ENCODE data around the gene KMO.

KMO gene

GRCh38 chr1:241579434-241579833 is 47.3 kb downstream of the KMO start:
- Histone ChIP-seq H3K9me2 (replicated peaks; ENCODE audit: low read depth, low read length) (no peaks in the 10 kb centered on the region), H3F3A (ENCODE audit: low read depth) (no peaks in the 10 kb centered on the region), H4K20me1 (ENCODE audit: insufficient read depth, low read length, poor library complexity, severe bottlenecking) (no peaks in the 10 kb centered on the region), H2AFZ (ENCODE audit: low read length) (no peak overlapping the region), H3K79me2 (ENCODE audit: insufficient read depth, low read length) (no peaks in the 10 kb centered on the region), H3K27me3 (ENCODE audit: insufficient read depth, low read length, poor library complexity, severe bottlenecking) (no peaks in the 10 kb centered on the region), H3K4me3 (ENCODE audit: low read length, poor library complexity, severe bottlenecking) (no peak overlapping the region), H3K9ac (ENCODE audit: low read depth, low read length, poor library complexity, severe bottlenecking) (no peak overlapping the region), H3K4me1 (ENCODE audit: insufficient read depth, low read length, poor library complexity, severe bottlenecking) (no peaks in the 10 kb centered on the region), H3K36me3 (ENCODE audit: insufficient read depth, low read length) (no peaks in the 10 kb centered on the region), H3K9me3 (ENCODE audit: insufficient read depth, low read depth, low read length) (0 out of 2 replicates have a peak, but pooled peaks cover 3% of the 10 kb centered on the region), H3K4me2 (ENCODE audit: low read depth, low read length, poor library complexity, severe bottlenecking) (no peak overlapping the region)
- TF ChIP-seq EZH2phosphoT487 (IDR thresholded peaks at IDR 0.05; ENCODE audit: borderline replicate concordance): no peak
- TF ChIP-seq, protein P1, sequence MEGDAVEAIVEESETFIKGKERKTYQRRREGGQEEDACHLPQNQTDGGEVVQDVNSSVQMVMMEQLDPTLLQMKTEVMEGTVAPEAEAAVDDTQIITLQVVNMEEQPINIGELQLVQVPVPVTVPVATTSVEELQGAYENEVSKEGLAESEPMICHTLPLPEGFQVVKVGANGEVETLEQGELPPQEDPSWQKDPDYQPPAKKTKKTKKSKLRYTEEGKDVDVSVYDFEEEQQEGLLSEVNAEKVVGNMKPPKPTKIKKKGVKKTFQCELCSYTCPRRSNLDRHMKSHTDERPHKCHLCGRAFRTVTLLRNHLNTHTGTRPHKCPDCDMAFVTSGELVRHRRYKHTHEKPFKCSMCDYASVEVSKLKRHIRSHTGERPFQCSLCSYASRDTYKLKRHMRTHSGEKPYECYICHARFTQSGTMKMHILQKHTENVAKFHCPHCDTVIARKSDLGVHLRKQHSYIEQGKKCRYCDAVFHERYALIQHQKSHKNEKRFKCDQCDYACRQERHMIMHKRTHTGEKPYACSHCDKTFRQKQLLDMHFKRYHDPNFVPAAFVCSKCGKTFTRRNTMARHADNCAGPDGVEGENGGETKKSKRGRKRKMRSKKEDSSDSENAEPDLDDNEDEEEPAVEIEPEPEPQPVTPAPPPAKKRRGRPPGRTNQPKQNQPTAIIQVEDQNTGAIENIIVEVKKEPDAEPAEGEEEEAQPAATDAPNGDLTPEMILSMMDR (conservative IDR thresholded peaks at IDR 0.05; ENCODE audit: low read length): no peak

DNA sequence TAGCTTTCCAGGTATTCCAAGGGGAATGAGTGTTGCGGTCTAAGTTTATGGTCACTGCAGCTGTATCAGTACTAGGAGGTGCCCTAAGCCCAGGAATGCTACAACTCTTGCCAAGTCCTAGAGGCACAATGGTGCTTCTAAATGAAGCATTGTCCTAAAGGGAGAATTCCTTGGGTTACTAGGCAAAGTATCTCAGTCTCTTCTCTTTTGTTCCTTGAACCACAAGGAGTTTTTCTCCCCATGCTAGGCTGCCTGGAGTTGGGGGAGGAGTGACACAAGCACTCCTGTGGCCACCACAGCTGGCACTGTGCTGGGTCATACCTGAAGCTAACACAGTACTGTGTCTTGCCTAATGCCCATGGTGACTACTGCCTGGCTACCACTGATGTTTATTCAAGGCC is 50.7 kb downstream of the KMO start:
- H3K4me1 ChIP-seq (ENCODE audit: insufficient read depth, low read length, poor library complexity, severe bottlenecking): no peaks in the 10 kb centered on the region

DNA sequence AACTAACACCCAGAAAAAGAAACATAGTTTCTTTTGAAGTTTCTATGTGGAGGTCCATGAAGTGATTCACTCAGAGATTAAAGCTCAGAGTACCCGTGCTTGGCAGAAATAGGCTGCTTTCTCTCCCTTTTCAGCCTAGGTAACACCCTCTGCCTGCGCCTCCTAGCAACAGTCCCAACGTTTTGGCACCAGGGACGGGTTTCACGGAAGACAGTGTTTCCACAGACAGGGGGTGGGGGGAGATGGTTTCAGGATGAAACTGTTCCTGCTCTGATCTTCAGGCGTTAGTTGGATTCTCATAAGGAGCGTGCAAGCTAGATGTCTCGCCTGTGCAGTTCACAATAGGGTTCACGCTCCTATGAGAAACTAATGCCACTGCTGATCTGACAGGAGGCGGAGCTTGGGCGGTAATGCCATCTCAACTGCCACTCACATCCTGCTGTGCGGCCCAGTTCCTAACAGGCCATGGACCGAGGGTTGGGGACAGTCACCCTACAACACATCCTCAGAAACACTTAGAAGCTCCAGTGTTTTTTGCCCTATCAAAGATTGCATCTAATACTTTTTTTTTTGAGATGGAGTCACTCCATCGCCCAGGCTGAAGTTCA is 54.8 kb downstream of the KMO start:
- H3K9me2 ChIP-seq (replicated peaks; ENCODE audit: low read depth, low read length): no peaks in the 10 kb centered on the region
- H3F3A ChIP-seq (ENCODE audit: low read depth): no peaks in the 10 kb centered on the region
- H3K27me3 ChIP-seq (ENCODE audit: insufficient read depth, low read length, poor library complexity, severe bottlenecking): no peaks in the 10 kb centered on the region
- no peak overlapping the region for H2AFZ ChIP-seq (ENCODE audit: low read length)
- no peak overlapping the region for H3K4me2 ChIP-seq (ENCODE audit: low read depth, low read length, poor library complexity, severe bottlenecking)
- no peak overlapping the region for H3K9ac ChIP-seq (ENCODE audit: low read depth, low read length, poor library complexity, severe bottlenecking)
- no peaks in the 10 kb centered on the region for H3K79me2 ChIP-seq (ENCODE audit: insufficient read depth, low read length)
- TF ChIP-seq, protein P1 (conservative IDR thresholded peaks at IDR 0.05; ENCODE audit: low read length): no peak
- no peak for TF ChIP-seq EZH2phosphoT487 (IDR thresholded peaks at IDR 0.05; ENCODE audit: borderline replicate concordance)
- H3K36me3 ChIP-seq (ENCODE audit: insufficient read depth, low read length): no peaks in the 10 kb centered on the region
- H3K4me3 ChIP-seq (ENCODE audit: low read length, poor library complexity, severe bottlenecking): no peak overlapping the region
- no peaks in the 10 kb centered on the region for H4K20me1 ChIP-seq (ENCODE audit: insufficient read depth, low read length, poor library complexity, severe bottlenecking)
- no peaks in the 10 kb centered on the region for H3K4me1 ChIP-seq (ENCODE audit: insufficient read depth, low read length, poor library complexity, severe bottlenecking)
- no peaks in the 10 kb centered on the region for H3K9me3 ChIP-seq (ENCODE audit: insufficient read depth, low read depth, low read length)

More for the DNA sequence above, 50.7 kb downstream of the KMO start:
- no peaks in the 10 kb centered on the region for H3K9me2 ChIP-seq (replicated peaks; ENCODE audit: low read depth, low read length)
- H3K4me3 ChIP-seq (ENCODE audit: low read length, poor library complexity, severe bottlenecking): no peak overlapping the region
- no peak overlapping the region for H3K9ac ChIP-seq (ENCODE audit: low read depth, low read length, poor library complexity, severe bottlenecking)
- TF ChIP-seq EZH2phosphoT487 (IDR thresholded peaks at IDR 0.05; ENCODE audit: borderline replicate concordance): no peak
- TF ChIP-seq, protein P1 (conservative IDR thresholded peaks at IDR 0.05; ENCODE audit: low read length): no peak
- 0 out of 2 replicates have a peak, but pooled peaks cover 3% of the 10 kb centered on the region for H3K9me3 ChIP-seq (ENCODE audit: insufficient read depth, low read depth, low read length)
- no peak overlapping the region for H2AFZ ChIP-seq (ENCODE audit: low read length)
- no peaks in the 10 kb centered on the region for H3F3A ChIP-seq (ENCODE audit: low read depth)
- H3K36me3 ChIP-seq (ENCODE audit: insufficient read depth, low read length): no peaks in the 10 kb centered on the region
- H3K27me3 ChIP-seq (ENCODE audit: insufficient read depth, low read length, poor library complexity, severe bottlenecking): no peaks in the 10 kb centered on the region
- no peaks in the 10 kb centered on the region for H3K79me2 ChIP-seq (ENCODE audit: insufficient read depth, low read length)
- no peaks in the 10 kb centered on the region for H4K20me1 ChIP-seq (ENCODE audit: insufficient read depth, low read length, poor library complexity, severe bottlenecking)
- no peak overlapping the region for H3K4me2 ChIP-seq (ENCODE audit: low read depth, low read length, poor library complexity, severe bottlenecking)
